HL-60 (cell line): Measurements from ENCODE around the gene MYH10.

ENCODE experiments used
- DNase-seq, 2 experiments: peaks; one replicate each; pipeline ENCODE4 v3.0.0-alpha.2; 2010 to 2020; ENCODE audit warnings: low read depth in 1 of 2, low spot score in 1 of 2
- H3K27ac ChIP-seq: fragments of 250-450 bp; sonication (Bioruptor Pico); replicated peaks from 2 replicates; pipeline ENCODE4 v1.5.1; 2020; ENCODE audit warnings: mild to moderate bottlenecking, moderate library complexity
- H3K27me3 ChIP-seq: fragments of 250-450 bp; sonication (Bioruptor Pico); 2 replicates; pipeline ENCODE4 v1.5.1; 2021; ENCODE audit warnings: mild to moderate bottlenecking, moderate library complexity; ENCODE audit not compliant: insufficient read depth, poor library complexity, severe bottlenecking
- H3K4me3 ChIP-seq: replicated peaks from 2 replicates; pipeline ENCODE4 v1.5.1; 2011; ENCODE audit warnings: mild to moderate bottlenecking, control low read depth, low read length; ENCODE audit not compliant: insufficient read depth
- GABPA ChIP-seq: IDR thresholded peaks from 2 replicates; pipeline ENCODE4 v1.6.1; 2012; ENCODE audit warnings: low read depth
- POLR2AphosphoS5 ChIP-seq: IDR thresholded peaks from 2 replicates; pipeline ENCODE4 v1.6.1; 2012; ENCODE audit warnings: low read depth
- SPI1 ChIP-seq: IDR thresholded peaks from 2 replicates; pipeline ENCODE4 v1.6.1; 2012; ENCODE audit warnings: low read depth, mild to moderate bottlenecking, borderline replicate concordance
- TF ChIP-seq, protein P1 (sequence below): IDR thresholded peaks from one replicate; pipeline ENCODE4 v1.5.1; 2011; ENCODE audit warnings: low read length, control low read depth, inconsistent platforms; ENCODE audit not compliant: insufficient read depth
- TF ChIP-seq, protein P2 (sequence below): IDR thresholded peaks from 2 replicates; pipeline ENCODE4 v1.6.1; 2012; ENCODE audit warnings: low read depth; ENCODE audit not compliant: insufficient replicate concordance

MYH10 gene

DNA sequence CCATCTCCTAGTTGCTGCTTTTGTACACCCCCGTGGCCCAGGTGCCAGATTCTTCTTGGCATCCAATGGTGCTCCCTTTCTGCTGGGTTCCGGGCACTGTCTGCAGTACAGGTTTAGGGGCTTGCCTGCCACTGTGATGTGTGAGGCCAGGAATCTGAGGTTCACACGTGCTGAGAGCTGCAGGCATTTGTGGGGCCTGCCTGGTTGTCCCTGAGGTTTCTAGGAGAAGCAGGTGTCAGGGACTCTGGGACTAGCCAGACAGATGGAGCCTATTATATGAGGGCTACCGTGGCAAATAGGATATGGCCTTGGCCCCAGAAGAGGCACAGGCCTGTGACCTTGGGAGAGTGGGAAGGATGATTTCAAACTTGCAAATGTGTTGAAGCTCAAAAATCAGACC is 165.6 kb downstream of the MYH10 start:
- no peaks in the 10 kb centered on the region for H3K27me3 ChIP-seq
- H3K27ac ChIP-seq: no peak overlapping the region
- TF ChIP-seq SPI1: no peak
- no peak for TF ChIP-seq POLR2AphosphoS5
- TF ChIP-seq, protein P1, sequence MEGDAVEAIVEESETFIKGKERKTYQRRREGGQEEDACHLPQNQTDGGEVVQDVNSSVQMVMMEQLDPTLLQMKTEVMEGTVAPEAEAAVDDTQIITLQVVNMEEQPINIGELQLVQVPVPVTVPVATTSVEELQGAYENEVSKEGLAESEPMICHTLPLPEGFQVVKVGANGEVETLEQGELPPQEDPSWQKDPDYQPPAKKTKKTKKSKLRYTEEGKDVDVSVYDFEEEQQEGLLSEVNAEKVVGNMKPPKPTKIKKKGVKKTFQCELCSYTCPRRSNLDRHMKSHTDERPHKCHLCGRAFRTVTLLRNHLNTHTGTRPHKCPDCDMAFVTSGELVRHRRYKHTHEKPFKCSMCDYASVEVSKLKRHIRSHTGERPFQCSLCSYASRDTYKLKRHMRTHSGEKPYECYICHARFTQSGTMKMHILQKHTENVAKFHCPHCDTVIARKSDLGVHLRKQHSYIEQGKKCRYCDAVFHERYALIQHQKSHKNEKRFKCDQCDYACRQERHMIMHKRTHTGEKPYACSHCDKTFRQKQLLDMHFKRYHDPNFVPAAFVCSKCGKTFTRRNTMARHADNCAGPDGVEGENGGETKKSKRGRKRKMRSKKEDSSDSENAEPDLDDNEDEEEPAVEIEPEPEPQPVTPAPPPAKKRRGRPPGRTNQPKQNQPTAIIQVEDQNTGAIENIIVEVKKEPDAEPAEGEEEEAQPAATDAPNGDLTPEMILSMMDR: no peak
- TF ChIP-seq, protein P2, sequence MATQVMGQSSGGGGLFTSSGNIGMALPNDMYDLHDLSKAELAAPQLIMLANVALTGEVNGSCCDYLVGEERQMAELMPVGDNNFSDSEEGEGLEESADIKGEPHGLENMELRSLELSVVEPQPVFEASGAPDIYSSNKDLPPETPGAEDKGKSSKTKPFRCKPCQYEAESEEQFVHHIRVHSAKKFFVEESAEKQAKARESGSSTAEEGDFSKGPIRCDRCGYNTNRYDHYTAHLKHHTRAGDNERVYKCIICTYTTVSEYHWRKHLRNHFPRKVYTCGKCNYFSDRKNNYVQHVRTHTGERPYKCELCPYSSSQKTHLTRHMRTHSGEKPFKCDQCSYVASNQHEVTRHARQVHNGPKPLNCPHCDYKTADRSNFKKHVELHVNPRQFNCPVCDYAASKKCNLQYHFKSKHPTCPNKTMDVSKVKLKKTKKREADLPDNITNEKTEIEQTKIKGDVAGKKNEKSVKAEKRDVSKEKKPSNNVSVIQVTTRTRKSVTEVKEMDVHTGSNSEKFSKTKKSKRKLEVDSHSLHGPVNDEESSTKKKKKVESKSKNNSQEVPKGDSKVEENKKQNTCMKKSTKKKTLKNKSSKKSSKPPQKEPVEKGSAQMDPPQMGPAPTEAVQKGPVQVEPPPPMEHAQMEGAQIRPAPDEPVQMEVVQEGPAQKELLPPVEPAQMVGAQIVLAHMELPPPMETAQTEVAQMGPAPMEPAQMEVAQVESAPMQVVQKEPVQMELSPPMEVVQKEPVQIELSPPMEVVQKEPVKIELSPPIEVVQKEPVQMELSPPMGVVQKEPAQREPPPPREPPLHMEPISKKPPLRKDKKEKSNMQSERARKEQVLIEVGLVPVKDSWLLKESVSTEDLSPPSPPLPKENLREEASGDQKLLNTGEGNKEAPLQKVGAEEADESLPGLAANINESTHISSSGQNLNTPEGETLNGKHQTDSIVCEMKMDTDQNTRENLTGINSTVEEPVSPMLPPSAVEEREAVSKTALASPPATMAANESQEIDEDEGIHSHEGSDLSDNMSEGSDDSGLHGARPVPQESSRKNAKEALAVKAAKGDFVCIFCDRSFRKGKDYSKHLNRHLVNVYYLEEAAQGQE: no peak
- TF ChIP-seq GABPA: no peak
- H3K4me3 ChIP-seq: no peak overlapping the region
- no peak for DNase-seq

DNA sequence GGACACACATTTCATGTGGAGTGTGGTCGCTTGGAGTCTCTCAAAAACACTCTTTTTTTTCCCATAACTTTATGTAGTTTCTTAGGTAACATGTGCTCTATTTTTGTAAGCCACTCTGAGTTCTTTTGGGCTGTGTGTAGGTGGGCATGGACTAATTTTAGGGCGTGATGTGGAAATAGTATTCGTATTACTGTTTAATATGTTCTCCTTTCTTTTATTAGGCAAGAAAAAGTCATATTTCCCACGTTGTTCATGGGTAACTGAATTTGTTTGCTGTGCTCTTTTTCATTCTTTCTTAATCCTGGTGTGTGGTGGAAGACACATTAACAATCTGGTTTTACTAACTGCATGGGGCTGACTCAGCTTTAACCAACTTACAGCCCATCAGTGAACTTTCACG is 167.4 kb downstream of the MYH10 start:
- Histone ChIP-seq H3K27ac (no peak overlapping the region), H3K27me3 (no peaks in the 10 kb centered on the region), H3K4me3 (no peak overlapping the region)
- no peak for DNase-seq
- TF ChIP-seq, protein P1: no peak
- TF ChIP-seq SPI1 (no peak), GABPA (no peak), POLR2AphosphoS5 (no peak)
- TF ChIP-seq, protein P2: no peak

GRCh38 chr17:8462564-8462963 is 168.0 kb downstream of the MYH10 start:
- no peak overlapping the region for H3K27ac ChIP-seq
- no peaks in the 10 kb centered on the region for H3K27me3 ChIP-seq
- no peak overlapping the region for H3K4me3 ChIP-seq
- no peak for TF ChIP-seq GABPA
- TF ChIP-seq SPI1: no peak
- no peak for TF ChIP-seq POLR2AphosphoS5
- TF ChIP-seq, protein P2: no peak
- TF ChIP-seq, protein P1: no peak
- no peak for DNase-seq
